Mesodermal cell (in vitro differentiated cells): Measurements from ENCODE around the gene CFLAR.
"Not testable (repeated sequence)": the region's sequence is repeated elsewhere in the genome, so short reads cannot be mapped to it uniquely, and the experiment has no call there.

Experiments used
- H3K27ac ChIP-seq: 2 replicates; pipeline ENCODE4 v1.7.0; 2013; ENCODE audit warnings: mild to moderate bottlenecking, low read depth, low read length, moderate library complexity; ENCODE audit not compliant: severe bottlenecking
- H3K36me3 ChIP-seq: 2 replicates; pipeline ENCODE4 v1.7.1; 2013; ENCODE audit warnings: mild to moderate bottlenecking, low read length, moderate library complexity; ENCODE audit not compliant: control insufficient read depth, insufficient read depth
- H3K4me1 ChIP-seq: one replicate; pipeline ENCODE4 v1.7.1; 2013; ENCODE audit warnings: mild to moderate bottlenecking, low read length; ENCODE audit not compliant: insufficient read depth, control insufficient read depth, poor library complexity, severe bottlenecking
- H3K4me3 ChIP-seq: 2 replicates; pipeline ENCODE4 v1.7.0; 2013; ENCODE audit warnings: low read length, control low read depth, mild to moderate bottlenecking; ENCODE audit not compliant: insufficient read depth, poor library complexity, severe bottlenecking; ENCODE audit errors: extremely low read depth
- H3K9me3 ChIP-seq: 2 replicates; pipeline ENCODE4 v1.7.1; 2013; ENCODE audit warnings: mild to moderate bottlenecking, low read length, moderate library complexity; ENCODE audit not compliant: control insufficient read depth
- WGBS, 2 experiments: methylation state at CpG; one replicate each; pipeline ENCODE4 v1.1.5; 2013; ENCODE audit warnings: missing lambda C conversion rate in 2 of 2; ENCODE audit not compliant: insufficient coverage in 2 of 2; 5-methylcytosine and 5-hydroxymethylcytosine counted together

CFLAR gene

GRCh38 chr2:201136889-201137321, 20.9 kb downstream of the CFLAR start:
- H3K4me1 ChIP-seq, result peaks cover 14% of the 10 kb centered on the region
- H3K4me3 ChIP-seq, result no peak overlapping the region
- no peaks in the 10 kb centered on the region for H3K9me3 ChIP-seq
- WGBS, 2 experiments, result 85 to 88% methylated on average over 2 to 3 of the region's 3 CpGs
- no peak overlapping the region for H3K27ac ChIP-seq
- H3K36me3 ChIP-seq, result peaks cover 70% of the 10 kb centered on the region

- Histone ChIP-seq H3K4me1 (peaks cover 11% of the 10 kb centered on the region), H3K9me3 (no peaks in the 10 kb centered on the region), H3K36me3 (peaks cover 75% of the 10 kb centered on the region), H3K4me3 (no peak overlapping the region), H3K27ac (no peak overlapping the region)
- WGBS, 2 experiments, result 96 to 97% methylated on average over 23 to 28 of the region's 28 CpGs
Observed at GRCh38 chr2:201137505-201138400, 21.8 kb downstream of the CFLAR start.

- peaks cover 11% of the 10 kb centered on the region for H3K4me1 ChIP-seq
- no peak overlapping the region for H3K4me3 ChIP-seq
- 96 to 99% methylated on average over 13 to 14 of the region's 15 CpGs for WGBS, 2 experiments
- H3K36me3 ChIP-seq, result peaks cover 73% of the 10 kb centered on the region
- no peak overlapping the region for H3K27ac ChIP-seq
- H3K9me3 ChIP-seq, result no peaks in the 10 kb centered on the region
Observed at GRCh38 chr2:201138401-201138970, 22.5 kb downstream of the CFLAR start.

- H3K27ac ChIP-seq, H3K4me3 ChIP-seq, H3K9me3 ChIP-seq: not testable (repeated sequence)
- 75 to 78% methylated on average over 2 to 5 of the region's 14 CpGs for WGBS, 2 experiments
- Histone ChIP-seq H3K36me3 (peaks cover 74% of the 10 kb centered on the region), H3K4me1 (peaks cover 11% of the 10 kb centered on the region)
Observed at GRCh38 chr2:201138986-201139781, 23.2 kb downstream of the CFLAR start.

- H3K36me3 ChIP-seq, result peaks cover 76% of the 10 kb centered on the region
- no peak overlapping the region for H3K27ac ChIP-seq
- H3K4me1 ChIP-seq, result peaks cover 11% of the 10 kb centered on the region
- H3K9me3 ChIP-seq, result no peaks in the 10 kb centered on the region
- no peak overlapping the region for H3K4me3 ChIP-seq
- WGBS, 2 experiments, result 91 to 93% methylated on average over 8 to 26 of the region's 34 CpGs
Observed at GRCh38 chr2:201139836-201140604, 24.1 kb downstream of the CFLAR start.

GRCh38 chr2:201144101-201145051, 28.4 kb downstream of the CFLAR start:
- Histone ChIP-seq H3K36me3 (peaks cover 51% of the 10 kb centered on the region), H3K4me3 (no peak overlapping the region), H3K27ac (no peak overlapping the region), H3K9me3 (no peaks in the 10 kb centered on the region), H3K4me1 (peaks cover 11% of the 10 kb centered on the region)
- 89 to 100% methylated on average over 1 to 4 of the region's 5 CpGs for WGBS, 2 experiments

GRCh38 chr2:201148434-201148990, 32.5 kb downstream of the CFLAR start:
- Histone ChIP-seq H3K9me3 (no peaks in the 10 kb centered on the region), H3K27ac (peak overlapping the region; percentile 89), H3K36me3 (peaks cover 42% of the 10 kb centered on the region), H3K4me3 (no peak overlapping the region), H3K4me1 (peaks cover 28% of the 10 kb centered on the region)
- no CpG with 5 or more reads among the region's 1 CpG for WGBS, 2 experiments

GRCh38 chr2:201149064-201149820, 33.3 kb downstream of the CFLAR start:
- Histone ChIP-seq H3K27ac (peak overlapping the region; percentile 89), H3K36me3 (peaks cover 36% of the 10 kb centered on the region), H3K4me1 (peaks cover 28% of the 10 kb centered on the region), H3K4me3 (no peak overlapping the region), H3K9me3 (no peaks in the 10 kb centered on the region)
- 100% methylated on average over 2 of the region's 2 CpGs for WGBS, 2 experiments

- Histone ChIP-seq H3K36me3 (peaks cover 36% of the 10 kb centered on the region), H3K4me1 (peaks cover 28% of the 10 kb centered on the region), H3K27ac (peak overlapping the region; percentile 89)
- H3K4me3 ChIP-seq, H3K9me3 ChIP-seq: not testable (repeated sequence)
- 94% methylated on average over 4 to 6 of the region's 8 CpGs for WGBS, 2 experiments
Observed at GRCh38 chr2:201149821-201150165, 33.8 kb downstream of the CFLAR start.
